ENCODE measurements around the gene TELO2. TPM values are rescaled to one million over a fixed set of nuclear protein-coding genes. Genes with fewer than 3 reads are reported as not detected.

Gene TELO2
- total and polyA plus RNA-seq, 10 donors, result 28.5 to 110 (median 57.8) TPM

DNA sequence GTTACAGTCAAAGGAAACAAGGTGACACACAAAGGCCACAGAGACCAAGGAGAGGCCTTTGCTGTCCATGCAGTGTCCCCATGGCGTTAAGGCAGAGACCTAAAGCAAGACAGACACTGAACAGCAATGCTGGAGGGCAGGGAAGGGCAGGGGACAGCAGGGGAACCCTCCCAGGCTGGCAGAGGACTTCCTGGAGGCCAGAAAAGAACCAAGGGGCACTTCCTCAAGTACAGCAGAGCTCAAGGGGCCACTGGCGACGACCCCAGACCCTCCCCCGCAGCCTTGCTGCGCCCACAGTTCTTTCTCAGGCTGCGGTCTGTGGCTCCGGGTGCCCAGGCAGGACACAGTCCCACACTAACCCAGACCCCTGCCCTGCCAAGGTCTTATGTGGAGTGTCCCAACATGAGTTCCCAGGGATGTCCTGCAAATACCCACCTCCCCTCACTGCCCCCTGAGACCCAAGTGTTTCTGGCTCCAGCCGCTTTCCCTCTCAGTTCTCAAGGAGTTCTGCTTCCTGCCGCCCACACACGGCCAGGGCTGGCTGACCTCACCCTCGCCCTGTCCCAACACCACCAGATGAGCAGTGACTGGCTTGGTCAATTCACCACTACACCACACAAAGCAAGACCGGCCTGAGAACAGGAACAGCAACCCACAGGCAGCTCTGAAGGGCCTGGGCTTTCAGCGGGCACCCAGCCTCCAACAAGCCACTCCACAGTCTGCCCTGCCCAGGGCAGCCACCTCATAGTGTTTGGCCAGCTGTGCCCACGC, 22.5 kb upstream of the TELO2 start:
- peak overlapping the region in 3 of 8 donors; percentile 25 to 62 (median 26) for H3K4me3 ChIP-seq
- no peaks in the 10 kb centered on the region for H3K9me3 ChIP-seq
- H3K27ac ChIP-seq, result peak overlapping the region in 7 of 8 donors; percentile 71 to 88 (median 80)
- DNase-seq, result no peak
- no peaks in the 10 kb centered on the region for H3K27me3 ChIP-seq (replicated peaks in 1 of 7)
- H3K4me1 ChIP-seq, result peaks cover 28 to 93% (median 60%) of the 10 kb centered on the region in 6 donors
- intact Hi-C loops (cut with DNase I; ENCODE audit: low total_unique reads), result no loop called here
- peaks cover 0 to 8% (median 0%) of the 10 kb centered on the region in 6 donors for H3K36me3 ChIP-seq
- TF ChIP-seq POLR2AphosphoS5 (IDR thresholded peaks at IDR 0.05) (peak; percentile 66 to 76 (median 73)), POLR2A (IDR thresholded peaks at IDR 0.05) (no peak)
- 38 to 55% (median 49%) methylated on average over 14 of the region's 14 CpGs for WGBS, 5 donors

- 45 to 63% (median 55%) methylated on average over 26 of the region's 26 CpGs for WGBS, 5 donors
- Histone ChIP-seq H3K9me3 (no peaks in the 10 kb centered on the region), H3K4me1 (peaks cover 30 to 92% (median 64%) of the 10 kb centered on the region in 6 donors), H3K27ac (peak overlapping the region in 7 of 8 donors; percentile 71 to 88 (median 80)), H3K4me3 (peak overlapping the region in 2 of 8 donors; percentile 5 to 62), H3K27me3 (replicated peaks in 1 of 7) (no peaks in the 10 kb centered on the region), H3K36me3 (no peaks in the 10 kb centered on the region)
- intact Hi-C loops (cut with DNase I; ENCODE audit: low total_unique reads), result no loop called here
- TF ChIP-seq POLR2A (IDR thresholded peaks at IDR 0.05), result no peak
- no peak for TF ChIP-seq POLR2AphosphoS5 (IDR thresholded peaks at IDR 0.05)
- no peak for TF ChIP-seq CTCF (IDR thresholded peaks at IDR 0.05 in 8 of 11, conservative IDR thresholded peaks at IDR 0.05 in 3 of 11)
- no peak for DNase-seq
These were observed 21.5 kb upstream of the TELO2 start for GRCh38 chr16:1471569-1472194.

DNA sequence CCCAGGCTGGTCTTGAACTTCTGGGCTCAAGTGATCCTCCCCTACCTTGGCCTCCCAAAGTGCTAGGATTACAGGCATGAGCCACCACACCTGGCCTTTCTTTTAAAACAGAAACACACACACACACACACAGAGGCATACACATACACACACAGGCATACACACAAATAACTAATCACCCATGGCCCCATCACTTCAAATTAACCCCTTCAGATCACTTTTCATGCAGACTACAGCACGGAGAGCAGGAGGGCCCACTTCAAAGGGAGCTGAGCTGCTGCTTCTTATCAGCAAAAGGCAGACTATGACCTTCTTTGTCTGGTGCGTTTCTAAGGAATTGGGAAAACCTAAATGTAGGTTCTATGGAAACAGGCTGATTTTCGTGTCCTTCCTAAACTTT, 20.2 kb upstream of the TELO2 start:
- Histone ChIP-seq H3K36me3 (no peaks in the 10 kb centered on the region), H3K27me3 (replicated peaks in 1 of 7) (no peaks in the 10 kb centered on the region), H3K4me1 (peaks cover 30 to 80% (median 58%) of the 10 kb centered on the region in 6 donors), H3K9me3 (no peaks in the 10 kb centered on the region), H3K27ac (no peak overlapping the region), H3K4me3 (no peak overlapping the region)
- WGBS, 5 donors, result 67 to 81% (median 76%) methylated on average over 3 of the region's 3 CpGs
- DNase-seq, result no peak
- intact Hi-C loops (cut with DNase I; ENCODE audit: low total_unique reads), result no loop called here
- TF ChIP-seq POLR2AphosphoS5 (IDR thresholded peaks at IDR 0.05) (no peak), POLR2A (IDR thresholded peaks at IDR 0.05) (no peak), CTCF (IDR thresholded peaks at IDR 0.05 in 8 of 11, conservative IDR thresholded peaks at IDR 0.05 in 3 of 11) (no peak)

GRCh38 chr16:1474082-1474795, 18.9 kb upstream of the TELO2 start:
- TF ChIP-seq POLR2AphosphoS5 (IDR thresholded peaks at IDR 0.05) (no peak), CTCF (IDR thresholded peaks at IDR 0.05 in 8 of 11, conservative IDR thresholded peaks at IDR 0.05 in 3 of 11) (no peak), POLR2A (IDR thresholded peaks at IDR 0.05) (no peak)
- peak; percentile 84 for DNase-seq
- Histone ChIP-seq H3K27me3 (replicated peaks in 1 of 7) (no peaks in the 10 kb centered on the region), H3K27ac (peak overlapping the region; percentile 94 to 98 (median 96)), H3K9me3 (no peaks in the 10 kb centered on the region), H3K36me3 (no peaks in the 10 kb centered on the region), H3K4me1 (peaks cover 30 to 67% (median 55%) of the 10 kb centered on the region in 6 donors), H3K4me3 (peak overlapping the region; percentile 65 to 97 (median 92))
- intact Hi-C loops (cut with DNase I; ENCODE audit: low total_unique reads), result no loop called here
- 10 to 30% (median 12%) methylated on average over 22 to 57 of the region's 57 CpGs for WGBS, 5 donors
